Ammon's horn (tissue), 1 donor: Measurements from ENCODE around the gene CDK19.

Experiments
- DNase-seq: peaks from one replicate; pipeline ENCODE4 v3.0.0-alpha.2; 2016; ENCODE audit warnings: low spot score

CDK19 gene

DNA sequence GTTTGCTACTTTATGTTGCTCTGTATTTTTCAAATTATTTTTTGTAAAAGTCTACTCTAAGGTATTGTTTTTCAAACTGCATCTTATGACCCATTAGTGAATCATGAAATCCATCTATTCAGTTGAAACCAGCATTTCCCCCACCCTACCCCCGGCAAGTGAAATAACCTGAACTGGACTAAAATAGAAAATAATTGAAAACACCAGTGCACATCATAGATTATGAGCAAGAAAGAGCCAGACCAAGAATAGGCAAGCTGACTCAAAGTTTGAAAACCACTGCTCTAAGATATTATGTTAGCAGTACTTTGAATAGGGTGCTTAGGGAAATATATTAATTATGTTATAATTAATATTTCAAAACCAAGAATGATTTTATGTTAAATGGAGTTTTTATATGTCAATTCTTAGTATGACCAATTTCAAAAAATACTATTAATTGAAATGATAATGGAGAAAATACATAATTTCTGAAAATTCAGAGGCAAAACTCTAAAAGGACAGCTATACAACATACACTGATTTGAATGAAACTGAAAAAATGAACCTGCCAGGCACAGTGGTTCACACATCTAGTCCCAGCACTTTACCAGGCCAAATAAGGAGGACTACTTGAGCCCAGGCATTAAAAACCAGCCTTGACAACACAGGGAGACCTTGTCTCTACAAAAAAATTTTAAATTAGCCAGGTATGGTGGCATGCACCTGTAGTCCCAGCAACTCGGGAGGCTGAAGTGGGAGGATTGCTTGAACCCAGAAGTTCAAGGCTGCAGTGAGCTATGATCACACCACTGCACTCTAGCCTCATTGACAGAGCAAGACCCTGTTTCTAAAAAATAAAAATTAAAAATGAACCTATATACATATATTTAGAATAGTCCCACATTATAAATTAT, 112.0 kb downstream of the CDK19 start:
- no peak for DNase-seq

- DNase-seq, result no peak
Measured at GRCh38 chr6:110699780-110700179, 115.5 kb downstream of the CDK19 start.

DNA sequence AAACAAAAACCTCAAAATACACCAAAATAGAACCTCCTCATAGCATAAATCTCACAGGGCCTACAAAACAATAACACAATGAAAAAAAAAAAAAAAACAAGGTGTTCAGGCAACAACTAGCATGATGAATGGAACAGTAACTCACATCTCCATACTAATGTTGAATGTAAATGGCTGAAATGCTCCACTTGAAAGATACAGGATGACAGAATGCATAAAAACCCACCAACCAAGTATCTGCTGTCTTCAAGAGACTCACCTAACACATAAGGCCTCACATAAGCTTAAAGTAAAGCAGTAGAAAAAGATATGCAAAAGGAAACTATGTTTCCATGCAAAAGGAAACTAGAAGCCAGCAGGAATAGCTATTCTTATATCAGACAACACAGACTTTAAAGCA, 121.3 kb downstream of the CDK19 start:
- no peak for DNase-seq

GRCh38 chr6:110693296-110693695, 122.0 kb downstream of the CDK19 start:
- DNase-seq, result no peak

DNA sequence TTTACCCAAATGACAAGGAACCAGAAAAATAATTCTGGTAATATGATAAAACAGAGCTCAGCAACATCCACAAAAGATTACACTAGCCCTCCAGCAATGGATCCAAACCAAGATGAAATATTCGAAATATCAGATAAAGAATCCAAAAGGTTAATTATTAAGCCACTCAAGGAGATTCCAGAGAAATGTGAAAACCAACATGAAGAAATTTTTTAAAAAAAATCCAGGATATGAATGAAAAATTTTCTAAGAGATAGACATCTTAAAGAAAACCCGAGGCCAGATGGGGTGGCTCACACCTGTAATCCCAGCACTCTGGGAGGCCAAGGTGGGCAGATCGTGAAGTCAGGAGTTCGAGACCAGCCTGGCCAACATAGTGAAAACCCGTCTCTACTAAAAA, 124.4 kb downstream of the CDK19 start:
- no peak for DNase-seq

DNA sequence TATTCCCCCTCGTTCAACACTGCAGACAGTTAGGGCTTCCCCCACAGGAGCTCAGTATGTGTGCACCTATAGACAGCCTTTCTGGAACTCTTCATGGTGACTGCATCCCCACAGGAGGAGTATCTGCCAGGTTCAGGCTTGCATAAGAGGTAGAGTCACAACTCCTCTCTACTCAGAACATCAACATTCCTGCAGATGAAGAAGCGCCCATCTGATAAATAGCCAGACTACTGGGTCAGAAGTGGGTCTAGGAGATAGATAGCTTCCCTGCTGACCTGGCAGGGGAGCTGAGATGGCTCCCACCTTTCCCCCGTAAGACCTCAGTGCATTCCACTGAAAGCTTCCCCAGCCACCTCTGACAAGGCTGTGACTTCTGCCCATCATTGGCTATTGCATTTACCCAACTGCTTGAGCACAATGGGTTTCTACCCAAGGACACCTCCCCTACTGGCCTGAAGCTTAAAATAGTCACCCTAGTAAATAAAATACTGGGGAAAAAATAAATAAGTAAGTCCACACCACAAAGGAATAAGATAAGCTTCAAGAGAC, 125.1 kb downstream of the CDK19 start:
- no peak for DNase-seq

DNA sequence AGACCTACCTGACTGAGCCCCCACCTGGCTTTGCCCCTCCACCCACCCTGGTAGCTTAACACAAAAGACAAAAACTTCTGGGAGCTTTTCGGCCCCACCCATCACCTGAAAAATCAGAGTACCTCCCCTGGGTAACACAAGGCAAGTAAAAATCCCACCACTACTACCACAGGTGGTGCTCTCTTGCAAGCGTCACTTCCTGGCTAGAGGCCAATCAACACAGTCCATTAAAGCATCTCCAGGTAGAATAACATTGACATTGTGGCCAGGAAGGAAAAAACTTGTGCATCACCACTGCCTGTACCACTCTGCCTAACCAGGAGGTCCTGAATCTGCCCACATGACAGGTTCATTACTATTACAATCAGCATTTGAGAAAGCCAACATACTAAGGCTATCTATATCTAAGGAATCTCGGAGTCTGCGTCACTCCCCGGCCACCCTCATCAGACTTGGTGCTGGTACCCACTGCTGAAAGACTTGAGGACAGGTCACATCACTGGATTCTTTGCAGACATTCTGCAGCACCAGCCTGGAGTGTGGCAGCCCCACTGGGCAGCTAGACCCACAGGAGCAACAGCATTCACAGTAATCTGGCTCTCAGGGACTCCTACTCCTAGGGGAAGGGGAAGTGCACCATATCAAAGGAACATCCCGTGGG, 125.9 kb downstream of the CDK19 start:
- no peak for DNase-seq

DNA sequence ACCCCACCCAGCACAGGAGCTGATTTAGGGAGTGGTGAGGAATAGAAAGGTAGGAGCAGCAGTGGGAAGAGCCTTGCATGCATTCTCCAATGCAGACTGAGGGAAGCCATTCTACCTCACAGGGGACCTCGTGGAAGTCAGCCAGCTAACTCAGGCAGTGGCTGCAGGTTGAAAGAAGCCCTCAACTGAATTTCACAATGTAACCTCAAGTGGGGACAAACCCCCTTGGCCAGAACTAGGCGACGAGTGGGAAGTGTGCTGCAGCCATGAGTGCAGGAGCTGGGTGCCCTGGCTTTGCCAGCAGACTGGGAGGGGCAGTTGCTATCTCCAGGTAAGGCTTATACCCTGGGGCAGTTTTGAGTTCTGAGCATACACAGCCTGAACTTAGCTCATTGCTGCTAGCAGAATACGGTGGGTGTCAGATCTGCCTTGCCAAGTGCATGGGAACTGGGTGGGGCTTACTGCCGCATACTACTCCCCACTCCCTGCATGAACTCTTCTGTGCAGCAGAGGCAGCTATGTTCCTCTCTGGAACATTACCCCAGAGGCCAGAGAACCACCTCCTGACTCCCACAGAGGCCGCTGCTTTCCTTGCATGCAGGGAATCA, 126.5 kb downstream of the CDK19 start:
- no peak for DNase-seq

- no peak for DNase-seq
Measured at GRCh38 chr6:110687326-110687725, 127.9 kb downstream of the CDK19 start.

- no peak for DNase-seq
Measured at GRCh38 chr6:110683241-110683640, 132.0 kb downstream of the CDK19 start.

DNA sequence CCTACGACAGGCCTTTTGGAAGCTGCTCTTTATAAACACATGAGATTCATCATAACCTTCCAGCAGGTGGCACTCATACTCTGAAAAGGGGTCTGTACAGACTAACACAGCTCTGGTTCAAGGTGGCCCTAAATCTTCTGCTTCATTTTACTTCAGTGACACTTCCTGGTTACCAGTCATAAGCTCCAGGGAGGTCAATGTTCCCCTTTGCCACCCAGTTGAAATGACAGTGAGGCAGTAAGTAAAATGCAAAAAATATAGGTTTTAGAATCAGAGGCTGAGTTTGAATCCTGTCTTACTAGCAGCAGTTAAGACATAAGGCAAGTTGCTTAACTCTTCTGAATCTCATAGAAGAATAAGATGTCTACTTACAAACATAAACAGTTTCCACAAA, 132.8 kb downstream of the CDK19 start:
- DNase-seq, result peak; percentile 92

- no peak for DNase-seq
Measured at GRCh38 chr6:110681543-110682459, 133.5 kb downstream of the CDK19 start.

DNA sequence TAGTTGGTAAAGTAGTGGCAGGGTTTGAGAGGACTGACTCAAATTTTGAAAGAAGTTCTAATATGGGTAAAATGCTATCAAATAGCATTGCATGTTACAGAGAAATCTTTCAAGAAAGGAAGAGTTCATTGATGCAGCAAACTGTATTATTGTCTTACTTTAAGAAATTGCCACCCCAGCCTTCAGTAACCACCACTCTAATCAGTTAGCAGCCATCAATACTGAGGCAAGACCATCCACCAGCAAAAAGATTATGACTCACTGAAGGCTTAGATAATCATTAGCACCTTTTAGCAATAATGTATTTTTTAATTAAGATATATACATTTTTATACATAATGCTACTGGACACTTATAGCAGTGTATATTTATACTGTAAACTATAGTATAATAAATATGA, 138.9 kb downstream of the CDK19 start:
- no peak for DNase-seq

- DNase-seq, result no peak
Measured at GRCh38 chr6:110674096-110674495, 141.2 kb downstream of the CDK19 start.

DNA sequence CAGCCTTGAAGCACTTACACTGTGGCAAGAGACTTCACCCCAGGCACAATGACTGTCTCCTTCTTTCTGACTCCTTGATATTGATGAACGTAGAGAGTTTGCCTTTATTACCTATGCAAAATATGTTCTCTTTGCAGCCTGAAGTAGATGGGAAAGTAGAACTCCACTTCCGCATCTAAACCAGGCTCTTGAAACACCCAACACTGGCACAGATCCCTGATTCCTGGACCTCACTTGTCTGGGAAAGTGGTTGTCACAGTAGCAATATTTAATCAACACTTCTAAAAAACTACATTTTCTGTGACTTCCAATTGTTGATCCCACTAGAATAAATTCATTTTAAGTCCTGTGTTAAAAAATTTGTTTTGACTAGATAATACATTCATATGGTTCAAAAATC, 143.1 kb downstream of the CDK19 start:
- no peak for DNase-seq

DNA sequence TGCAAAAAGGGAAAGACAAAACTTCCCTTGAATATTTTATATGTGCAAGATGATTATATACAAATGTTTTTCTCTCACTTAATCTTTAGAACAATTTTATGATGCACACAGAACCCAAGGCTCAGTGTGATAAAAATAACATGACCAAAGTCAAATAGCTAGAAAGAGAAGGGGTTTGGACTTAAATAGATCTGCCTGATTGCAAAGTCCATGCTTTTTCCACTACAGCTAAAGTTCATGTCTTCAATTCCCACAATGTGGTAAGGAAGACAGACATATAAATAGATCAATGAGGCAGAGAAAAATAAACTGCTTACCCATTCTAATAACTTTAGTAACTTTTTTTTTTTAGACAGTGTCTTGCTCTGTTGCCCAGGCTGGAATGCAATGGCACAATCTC, 143.8 kb downstream of the CDK19 start:
- DNase-seq, result no peak

DNA sequence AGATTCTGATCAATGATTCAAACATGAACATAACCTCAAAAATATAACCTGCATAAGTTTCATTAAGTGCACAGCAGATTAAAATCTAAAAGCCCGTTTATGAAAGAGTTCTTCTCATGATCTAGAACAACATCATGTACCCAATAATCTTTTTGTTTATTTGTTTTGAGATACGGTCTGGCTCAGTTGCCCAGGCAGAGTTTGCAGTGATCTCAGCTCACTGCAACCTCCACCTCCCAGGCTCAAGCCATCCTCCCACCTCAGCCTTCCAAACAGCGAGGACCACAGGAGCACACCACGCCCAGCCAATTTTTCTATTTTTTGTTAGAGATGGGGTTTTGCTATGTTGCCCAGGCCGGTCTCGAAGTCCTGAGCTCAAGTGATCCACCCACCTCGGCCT, 149.7 kb downstream of the CDK19 start:
- DNase-seq, result no peak

DNA sequence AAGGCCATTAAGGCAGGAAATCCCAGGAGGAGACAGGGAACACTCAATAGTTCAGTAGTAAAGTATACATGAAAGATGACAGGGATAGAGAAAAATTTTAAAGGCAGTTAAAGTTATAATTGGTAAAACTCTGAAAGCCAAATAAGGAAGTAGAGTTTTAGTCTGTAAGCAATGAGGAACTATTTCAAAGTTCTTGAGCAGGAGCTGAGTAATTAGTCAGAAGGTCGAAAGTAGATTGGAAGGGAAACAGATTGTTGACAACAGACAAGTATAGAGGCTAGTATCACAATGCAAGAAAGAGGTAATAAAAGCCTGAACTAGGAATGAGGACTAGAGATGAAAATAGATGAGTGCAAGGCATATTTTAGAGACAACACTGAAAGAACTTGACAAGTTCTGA, 150.3 kb downstream of the CDK19 start:
- no peak for DNase-seq

DNA sequence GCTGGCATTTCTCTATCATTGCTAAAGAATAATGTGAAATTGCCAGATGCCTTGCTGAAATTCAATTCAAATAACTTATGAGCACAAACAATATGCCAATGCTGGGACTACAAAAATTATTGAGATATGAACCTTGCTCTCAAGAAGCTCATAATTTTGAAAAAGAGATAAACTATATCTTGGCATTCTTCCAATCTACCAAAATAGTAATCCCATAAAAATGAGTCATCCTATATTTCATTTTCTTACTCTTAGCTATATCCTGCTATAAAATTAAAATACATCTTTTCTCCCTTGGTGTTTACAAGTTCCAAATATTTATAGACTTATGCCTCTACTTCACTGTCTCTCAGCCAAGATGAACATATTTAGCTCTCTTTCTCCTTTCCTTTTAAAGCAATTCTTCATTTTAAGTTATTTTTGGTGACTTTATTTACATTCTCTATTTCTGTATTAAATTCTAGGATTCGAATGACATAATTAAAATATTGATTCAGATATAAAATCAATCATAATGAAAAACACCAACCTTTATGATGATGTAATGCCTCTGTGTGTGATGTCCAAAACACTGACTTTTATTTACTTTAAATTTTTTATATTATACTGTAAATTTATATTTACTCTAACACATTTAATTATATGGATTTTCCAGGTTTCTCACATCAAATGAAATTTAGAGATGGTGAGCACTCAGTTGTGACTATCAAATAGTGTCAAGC, 152.6 kb downstream of the CDK19 start:
- DNase-seq, result no peak

DNA sequence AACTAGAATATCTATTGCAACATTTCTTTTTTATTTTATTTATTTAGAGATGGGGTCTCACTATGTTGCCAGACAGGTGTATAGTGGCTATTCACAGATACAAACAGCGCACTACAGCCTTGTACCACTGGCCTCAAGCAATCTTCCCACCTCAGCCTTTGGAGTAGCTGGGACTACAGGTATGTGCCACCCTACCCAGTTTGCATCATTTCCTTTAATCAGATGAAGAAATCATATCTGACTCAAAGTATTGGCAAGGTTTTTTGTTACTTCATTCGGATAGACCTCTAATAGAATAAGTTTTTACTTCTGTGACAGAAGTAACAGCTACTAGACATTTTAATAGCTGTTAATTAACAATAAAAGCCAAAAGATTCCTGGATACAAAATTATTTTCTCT, 153.9 kb downstream of the CDK19 start:
- no peak for DNase-seq

DNA sequence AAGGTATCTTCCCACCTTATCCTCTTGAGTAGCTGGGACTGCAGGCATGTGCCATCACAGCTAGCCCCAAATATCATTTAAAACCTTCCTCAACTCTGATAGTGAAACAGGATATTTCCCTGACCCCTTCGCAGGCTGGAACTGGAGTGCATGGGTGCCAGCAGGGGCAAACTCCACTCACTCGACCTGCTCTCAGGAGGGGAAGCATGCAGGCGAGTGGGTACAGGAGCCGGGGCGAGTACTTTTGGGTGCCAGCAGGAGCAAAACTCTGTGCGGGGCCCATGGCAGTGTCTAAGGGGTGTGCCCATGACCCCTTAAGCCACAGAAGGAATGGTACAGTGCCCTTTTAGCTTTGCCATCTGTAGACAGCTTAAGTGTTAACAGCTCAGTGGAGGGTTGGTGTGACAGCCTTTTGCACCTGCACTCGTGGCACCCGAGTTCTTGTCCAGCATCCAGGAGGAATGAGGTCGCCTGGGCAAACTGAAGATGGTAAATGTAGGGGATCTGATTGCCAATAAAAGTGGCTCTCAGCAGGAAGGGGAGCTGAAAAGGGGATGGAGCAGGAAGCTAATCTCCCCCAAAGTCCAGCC, 155.1 kb downstream of the CDK19 start:
- no peak for DNase-seq
